ENCODE data around the gene PROB1.
"Not testable (repeated sequence)": the region's sequence is repeated elsewhere in the genome, so short reads cannot be mapped to it uniquely, and the experiment has no call there.

The PROB1 gene

GRCh38 chr5:139410993-139411828 is 16.3 kb upstream of the PROB1 start:
- no peak for DNase-seq

DNA sequence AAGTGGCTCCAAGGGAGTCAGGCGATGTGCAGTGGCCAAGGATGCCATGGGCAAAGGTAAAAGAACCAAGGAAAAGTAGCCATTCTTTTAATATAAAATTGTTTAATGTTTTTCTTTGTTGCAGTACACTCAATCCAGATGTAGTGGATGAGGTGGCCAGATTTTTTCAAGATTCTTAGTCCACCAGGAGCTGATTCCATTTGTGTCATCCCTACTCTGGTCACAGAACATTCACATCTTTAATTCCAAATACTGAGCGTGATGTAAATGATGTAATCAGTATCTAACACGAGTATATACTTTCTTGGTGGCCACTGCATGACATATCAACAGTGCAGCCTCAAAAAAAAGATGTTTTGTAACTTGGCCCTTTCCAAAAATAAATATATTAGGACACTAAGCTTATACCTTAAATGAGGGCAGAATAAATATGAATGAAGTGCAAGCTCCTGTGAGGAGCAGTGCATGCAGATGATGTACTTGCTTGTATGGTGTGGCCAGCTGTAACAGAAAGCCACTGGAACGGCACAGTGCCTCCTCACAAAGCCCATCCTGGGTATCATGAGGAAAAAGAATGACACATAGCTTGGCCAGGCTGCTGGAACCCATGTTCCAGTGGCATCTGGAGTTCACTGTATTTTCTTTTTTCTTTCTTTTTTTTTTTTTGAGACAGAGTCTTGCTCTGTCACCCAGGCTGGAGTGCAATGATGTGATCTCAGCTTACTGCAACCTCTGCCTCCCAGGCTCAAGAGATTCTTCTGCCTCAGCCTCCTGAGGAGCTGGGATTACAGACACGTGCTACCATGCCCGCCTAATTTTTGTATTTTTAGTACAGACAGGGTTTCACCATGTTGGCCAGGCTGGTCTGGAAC is 15.5 kb upstream of the PROB1 start:
- no peak for DNase-seq

- not testable (repeated sequence) for DNase-seq
Measured at GRCh38 chr5:139409116-139409515, 14.2 kb upstream of the PROB1 start.

DNA sequence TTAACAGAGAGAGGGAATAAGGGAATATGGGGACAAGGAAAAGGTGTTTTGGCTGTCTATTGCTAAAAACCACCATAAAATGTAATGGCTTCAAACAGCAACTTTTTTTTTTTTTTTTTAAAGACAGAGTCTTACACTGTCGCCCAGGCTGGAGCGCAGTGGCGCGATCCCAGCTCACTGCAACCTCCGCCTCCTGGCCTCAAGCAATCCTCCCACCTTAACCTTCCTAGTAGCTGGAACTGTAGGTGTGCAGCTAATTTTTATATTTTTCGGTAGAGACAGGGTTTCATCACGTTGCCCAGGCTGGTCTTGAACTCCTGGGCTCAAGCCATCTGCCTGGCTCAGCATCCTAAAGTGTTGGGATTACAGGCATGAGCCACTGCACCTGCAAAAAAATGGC is 13.3 kb upstream of the PROB1 start:
- no peak for DNase-seq

- DNase-seq: no peak
Measured at GRCh38 chr5:139407517-139407916, 12.6 kb upstream of the PROB1 start.

- DNase-seq: no peak
Measured at GRCh38 chr5:139406963-139407362, 12.1 kb upstream of the PROB1 start.

DNA sequence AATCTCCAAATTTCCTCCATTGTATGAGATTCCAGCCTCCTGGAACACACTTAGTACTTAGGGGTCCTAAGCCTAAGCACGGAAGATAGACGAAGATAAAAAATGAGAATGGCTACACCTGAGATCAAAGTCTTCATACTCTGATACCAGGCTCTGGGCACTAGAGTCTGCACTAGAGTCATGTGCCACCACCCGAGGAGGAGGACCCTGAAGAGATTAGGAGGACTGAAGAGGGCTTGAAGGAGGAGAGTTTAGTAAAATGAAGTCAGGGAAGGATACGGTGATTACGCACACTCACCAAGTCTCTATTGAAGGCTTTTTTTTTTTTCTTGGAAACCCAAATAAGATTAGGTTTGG is 9.6 kb upstream of the PROB1 start:
- no peak for DNase-seq

GRCh38 chr5:139403787-139404483 is 9.0 kb upstream of the PROB1 start, which contains the start of gene SPATA24:
Gene SPATA24 (minus strand): TSS chr5:139404089. CDS start chr5:139404060, 29 bp downstream.
- DNase-seq: peak; percentile 98

DNA sequence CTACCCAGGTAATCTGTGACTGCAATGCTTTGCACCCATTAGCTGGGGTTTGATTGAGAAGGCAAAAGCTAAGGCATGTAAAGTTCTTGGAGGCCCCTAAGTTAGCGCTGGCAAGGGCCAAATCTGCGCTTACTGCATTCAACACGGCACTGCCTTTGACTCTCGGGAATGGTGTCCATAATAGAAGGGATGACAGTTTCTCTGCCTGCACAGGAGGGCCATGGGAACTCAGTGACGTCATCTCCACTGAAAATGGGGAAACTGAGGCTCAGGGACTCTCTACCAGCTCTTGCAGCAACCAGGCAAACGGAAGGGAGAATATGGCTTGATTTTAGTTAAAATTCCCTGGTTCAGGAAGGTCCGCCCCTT is 8.5 kb upstream of the PROB1 start:
- DNase-seq: no peak

GRCh38 chr5:139402561-139403158 is 7.8 kb upstream of the PROB1 start:
- no peak for DNase-seq

GRCh38 chr5:139401546-139401945 is 6.6 kb upstream of the PROB1 start:
- DNase-seq: no peak

DNA sequence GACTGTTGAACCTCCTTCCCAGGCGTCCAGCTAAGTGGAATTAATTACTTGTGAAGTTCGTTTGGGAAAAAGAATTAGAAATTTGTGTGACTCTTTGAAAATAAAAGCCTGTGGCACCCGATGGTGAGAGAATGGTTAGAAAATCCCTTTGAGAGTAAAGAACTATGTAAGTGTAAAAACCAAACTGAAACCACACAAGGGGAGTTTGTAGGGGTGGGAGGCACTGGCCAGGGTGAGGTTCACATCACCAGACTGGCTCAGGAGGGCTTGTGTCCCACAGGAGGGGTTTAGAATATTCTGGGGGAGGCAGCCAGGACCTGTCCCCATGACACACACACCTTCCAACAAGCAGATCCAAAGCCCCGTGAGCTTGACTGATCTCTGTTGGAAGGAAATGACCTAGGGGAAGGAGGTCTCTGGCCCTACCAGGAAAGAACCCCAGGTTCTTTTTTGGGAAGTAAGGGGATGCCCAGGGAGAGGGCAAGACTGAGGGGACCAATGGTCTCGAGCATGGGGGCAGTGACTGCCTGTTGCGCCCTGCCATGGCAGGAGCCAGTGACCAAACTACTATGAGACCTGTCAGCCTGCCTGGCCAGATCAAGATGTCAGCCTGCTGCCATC is 4.7 kb upstream of the PROB1 start:
- DNase-seq: no peak

DNA sequence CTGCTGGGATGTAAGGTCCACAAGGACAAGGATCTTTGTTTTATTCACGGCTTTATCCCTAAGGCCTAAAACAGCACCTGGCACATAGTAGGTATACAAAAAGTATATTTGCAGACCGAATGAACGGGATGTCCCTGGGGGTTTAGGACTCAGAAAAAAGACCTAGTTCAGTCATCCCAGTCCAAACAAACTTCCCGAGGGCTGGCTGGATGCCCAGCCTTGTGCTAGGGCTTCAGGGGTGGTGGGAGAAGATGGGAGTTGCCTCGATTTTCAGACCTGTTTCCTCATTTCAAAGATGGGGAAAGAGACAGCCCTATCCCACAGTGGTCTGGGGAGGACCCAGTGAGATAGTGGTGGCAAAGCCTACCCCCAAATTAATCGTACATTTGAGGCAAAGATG is 3.0 kb upstream of the PROB1 start:
- DNase-seq: no peak

DNA sequence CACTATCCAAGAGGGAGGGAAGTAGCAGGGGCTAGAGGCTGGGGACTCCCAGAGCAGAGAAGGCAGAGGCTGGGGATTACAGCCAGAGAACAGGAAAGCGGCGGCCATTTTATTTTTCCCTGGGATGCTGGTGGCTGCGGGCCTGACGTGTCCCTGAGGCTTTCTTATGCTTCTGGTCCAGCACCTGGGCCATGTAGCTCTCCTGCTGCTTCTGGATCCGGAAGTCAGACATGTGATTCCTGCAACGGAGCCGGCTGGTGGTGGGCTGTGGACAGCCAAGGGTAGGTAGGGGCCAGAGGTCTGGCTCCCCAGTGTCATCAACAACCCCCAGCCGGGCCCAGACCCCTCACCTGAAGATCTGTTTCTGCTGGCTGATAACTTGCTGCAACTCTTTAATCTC is 1.8 kb upstream of the PROB1 start:
- no peak for DNase-seq

- no peak for DNase-seq
Measured at GRCh38 chr5:139395844-139396640, 1.1 kb upstream of the PROB1 start.

DNA sequence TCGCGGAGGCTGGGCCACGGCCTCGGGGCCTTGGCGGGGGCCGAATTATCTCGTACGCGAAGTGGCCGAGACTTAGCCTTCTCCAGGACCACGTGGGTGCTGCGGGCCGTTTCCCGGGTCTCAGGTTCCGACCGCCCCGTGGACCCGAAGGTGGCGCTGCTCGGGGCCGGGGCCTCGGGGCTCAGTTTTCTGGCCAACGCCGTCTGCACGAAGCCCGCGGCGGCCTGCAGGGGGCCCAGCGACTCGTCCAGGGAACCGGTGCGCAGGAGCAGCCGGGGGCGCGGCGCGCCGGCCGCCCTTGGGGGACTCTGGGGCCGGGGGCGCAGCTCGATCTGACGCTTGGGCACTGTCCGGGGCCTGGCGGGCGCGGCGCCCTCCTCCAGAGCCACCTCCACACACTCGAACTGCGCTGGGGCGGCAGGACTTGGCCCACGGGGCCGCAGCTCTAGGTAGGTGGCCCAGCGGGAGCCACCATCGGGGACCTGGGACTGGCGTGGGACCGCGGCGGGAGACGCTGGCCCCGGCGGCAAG is 716 bp downstream of the PROB1 start:
- DNase-seq: peak; percentile 79

GRCh38 chr5:139393497-139394122 is 1.3 kb downstream of the PROB1 start:
- DNase-seq: no peak

- DNase-seq: peak; percentile 92
Measured at GRCh38 chr5:139392678-139393496, 2.0 kb downstream of the PROB1 start.

GRCh38 chr5:139392324-139392677 is 2.6 kb downstream of the PROB1 start:
- no peak for DNase-seq

All from activated CD4-positive, alpha-beta T cell treated with anti-CD3 and anti-CD28 coated beads, Interleukin-2, amount 50 U/mL, for 16 hours (primary cell).